A673 (cell line): ENCODE results near the gene SGF29. TPM values are rescaled to one million over a fixed set of nuclear protein-coding genes. Genes with fewer than 3 reads are reported as not detected.

Experiments used
- BruUV-seq: library from RNA; stranded (reverse); fragments of 400-500 nt; replicated peaks from 2 replicates; lab custom pipeline; 2021; lab: Mats Ljungman, UMichigan
- CTCF ChIA-PET: fragments of 300-600 bp; sonication (Branson Sonifier 250); formaldehyde crosslinking; loops from one replicate; lab custom pipeline; 2022; ENCODE audit warnings: antibody characterized with exemption; lab: Charles Lee
- POLR2A ChIA-PET: fragments of 300-600 bp; sonication (Branson Sonifier 250); formaldehyde crosslinking; loops from one replicate; lab custom pipeline; 2022; ENCODE audit warnings: antibody characterized with exemption; ENCODE audit not compliant: low non-redundant PET; lab: Charles Lee
- DNase-seq: peaks from one replicate; pipeline ENCODE4 v3.0.0-alpha.2; 2015; ENCODE audit warnings: low spot score
- H3K27ac ChIP-seq: fragments of 200-600 bp; sonication (generic); 2 replicates; pipeline ENCODE4 v1.5.1; 2016; ENCODE audit warnings: mixed run types, low read depth, mild to moderate bottlenecking, mixed read lengths, antibody characterized with exemption, low read length; ENCODE audit not compliant: poor library complexity, severe bottlenecking
- H3K27me3 ChIP-seq: fragments of 200-600 bp; sonication (generic); replicated peaks from 2 replicates; pipeline ENCODE4 v1.6.1; 2017; ENCODE audit warnings: mixed run types, low read depth, mild to moderate bottlenecking, mixed read lengths, antibody characterized with exemption, low read length; ENCODE audit not compliant: insufficient read depth, poor library complexity
- H3K36me3 ChIP-seq: fragments of 200-600 bp; sonication (generic); 2 replicates; pipeline ENCODE4 v1.6.1; 2016; ENCODE audit warnings: mixed run types, mild to moderate bottlenecking, mixed read lengths, antibody characterized with exemption, low read length; ENCODE audit not compliant: insufficient read depth, poor library complexity, severe bottlenecking
- H3K4me1 ChIP-seq: fragments of 200-600 bp; sonication (generic); 2 replicates; pipeline ENCODE4 v1.6.1; 2017; ENCODE audit warnings: mixed run types, mild to moderate bottlenecking, mixed read lengths, antibody characterized with exemption, low read length; ENCODE audit not compliant: insufficient read depth, poor library complexity, severe bottlenecking
- H3K4me3 ChIP-seq: fragments of 200-600 bp; sonication (generic); 2 replicates; pipeline ENCODE4 v1.5.1; 2016; ENCODE audit warnings: low read depth, mixed run types, mild to moderate bottlenecking, mixed read lengths, low read length; ENCODE audit not compliant: poor library complexity, severe bottlenecking
- H3K9me3 ChIP-seq: fragments of 200-600 bp; sonication (generic); 2 replicates; pipeline ENCODE4 v1.6.1; 2016; ENCODE audit warnings: mixed run types, low read depth, mild to moderate bottlenecking, mixed read lengths, antibody characterized with exemption, low read length; ENCODE audit not compliant: poor library complexity, severe bottlenecking
- EZH2 ChIP-seq: fragments of 200-600 bp; sonication (generic); IDR thresholded peaks from 2 replicates; pipeline ENCODE4 v1.6.1; 2017; ENCODE audit warnings: borderline replicate concordance, low read depth, mild to moderate bottlenecking, mixed read lengths, antibody characterized with exemption, low read length; ENCODE audit not compliant: poor library complexity, severe bottlenecking
- intact Hi-C: fragments of 100-400 bp; cut with micrococcal nuclease; formaldehyde crosslinking; loops from one replicate; pipeline ENCODE4 v1.10.0; 2022; ENCODE audit not compliant: unreplicated experiment
- total RNA-seq: library from RNA; stranded (reverse); gene quantifications from 2 replicates; pipeline ENCODE4 v1.2.3, GENCODE V29; 2021
- TF ChIP-seq, protein P1 (sequence below): fragments of 300-800, 200-600 bp; sonication (generic); conservative IDR thresholded peaks from 2 replicates; pipeline ENCODE4 v1.5.1; 2017; ENCODE audit warnings: low read depth, mild to moderate bottlenecking, antibody characterized with exemption, low read length, moderate library complexity, mixed read lengths

Gene SGF29
- total RNA-seq, 1 experiment from 2014 or later, result 42.3 TPM

DNA sequence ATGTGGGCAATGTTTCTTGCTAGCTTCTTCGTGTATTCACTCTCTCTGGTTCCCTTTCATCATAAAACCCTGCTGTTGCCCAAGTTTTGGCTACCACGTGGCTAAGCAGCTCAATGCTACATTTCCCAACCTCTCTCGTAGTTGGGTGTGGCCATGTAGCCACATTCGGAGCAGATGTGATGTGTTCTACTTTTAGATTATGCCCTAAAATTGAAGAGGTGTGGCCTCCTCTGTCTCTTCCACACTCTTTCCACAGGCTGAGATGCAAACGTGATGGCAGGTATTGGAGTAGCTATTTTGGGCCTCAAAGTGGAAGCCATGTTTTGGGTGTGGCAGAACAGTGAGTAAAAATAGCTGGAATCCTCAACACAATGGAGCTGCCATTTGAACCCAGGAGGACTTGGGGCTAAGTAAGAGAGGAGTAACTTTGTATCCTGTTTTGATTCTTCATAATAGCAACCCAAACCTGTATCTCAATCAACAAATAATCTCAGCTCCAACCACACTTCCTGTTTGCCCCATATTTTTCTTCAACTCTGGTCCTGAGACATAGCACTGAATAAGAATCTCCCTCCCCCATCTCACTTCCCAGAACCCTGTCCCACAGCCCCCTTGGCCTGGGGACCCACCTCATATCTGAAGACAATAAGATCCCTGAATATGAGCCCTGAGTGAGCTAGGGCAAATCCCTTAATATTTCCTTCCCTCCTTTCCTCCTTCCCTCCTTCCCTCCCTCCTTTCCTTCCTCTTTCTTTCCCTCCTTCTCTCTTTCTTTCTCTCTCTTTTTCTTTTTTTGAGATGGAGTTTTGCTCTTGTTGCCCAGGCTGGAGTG lies 19.0 kb upstream of the SGF29 start:
- intact Hi-C loops, result no loop called here
- Histone ChIP-seq H3K27ac (no peak overlapping the region), H3K4me3 (no peak overlapping the region), H3K36me3 (no peaks in the 10 kb centered on the region), H3K4me1 (no peaks in the 10 kb centered on the region), H3K27me3 (no peaks in the 10 kb centered on the region), H3K9me3 (no peaks in the 10 kb centered on the region)
- ChIA-PET CTCF (interaction anchor here (0.6 kb wide), 1 partner anchor 210 kb away, joined by 3 read pairs; no protein-coding TSS in a partner anchor), POLR2A (no interaction called here)
- no TSS peak for BruUV-seq
- TF ChIP-seq, protein P1, sequence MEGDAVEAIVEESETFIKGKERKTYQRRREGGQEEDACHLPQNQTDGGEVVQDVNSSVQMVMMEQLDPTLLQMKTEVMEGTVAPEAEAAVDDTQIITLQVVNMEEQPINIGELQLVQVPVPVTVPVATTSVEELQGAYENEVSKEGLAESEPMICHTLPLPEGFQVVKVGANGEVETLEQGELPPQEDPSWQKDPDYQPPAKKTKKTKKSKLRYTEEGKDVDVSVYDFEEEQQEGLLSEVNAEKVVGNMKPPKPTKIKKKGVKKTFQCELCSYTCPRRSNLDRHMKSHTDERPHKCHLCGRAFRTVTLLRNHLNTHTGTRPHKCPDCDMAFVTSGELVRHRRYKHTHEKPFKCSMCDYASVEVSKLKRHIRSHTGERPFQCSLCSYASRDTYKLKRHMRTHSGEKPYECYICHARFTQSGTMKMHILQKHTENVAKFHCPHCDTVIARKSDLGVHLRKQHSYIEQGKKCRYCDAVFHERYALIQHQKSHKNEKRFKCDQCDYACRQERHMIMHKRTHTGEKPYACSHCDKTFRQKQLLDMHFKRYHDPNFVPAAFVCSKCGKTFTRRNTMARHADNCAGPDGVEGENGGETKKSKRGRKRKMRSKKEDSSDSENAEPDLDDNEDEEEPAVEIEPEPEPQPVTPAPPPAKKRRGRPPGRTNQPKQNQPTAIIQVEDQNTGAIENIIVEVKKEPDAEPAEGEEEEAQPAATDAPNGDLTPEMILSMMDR, result no peak
- no peak for TF ChIP-seq EZH2
- DNase-seq, result no peak

- Histone ChIP-seq H3K27me3 (no peaks in the 10 kb centered on the region), H3K4me1 (no peaks in the 10 kb centered on the region), H3K4me3 (no peak overlapping the region), H3K27ac (no peak overlapping the region), H3K9me3 (no peaks in the 10 kb centered on the region), H3K36me3 (no peaks in the 10 kb centered on the region)
- TF ChIP-seq, protein P1, result no peak
- TF ChIP-seq EZH2, result no peak
- intact Hi-C loops, result no loop called here
- ChIA-PET CTCF (no interaction called here), POLR2A (no interaction called here)
- DNase-seq, result no peak
- no TSS peak for BruUV-seq
These were observed 16.6 kb upstream of the SGF29 start for GRCh38 chr16:28537076-28537475.

GRCh38 chr16:28537964-28538732 lies 15.6 kb upstream of the SGF29 start:
- TF ChIP-seq, protein P1, result no peak
- TF ChIP-seq EZH2, result no peak
- no TSS peak for BruUV-seq
- no peak for DNase-seq
- Histone ChIP-seq H3K9me3 (no peaks in the 10 kb centered on the region), H3K27ac (no peak overlapping the region), H3K27me3 (no peaks in the 10 kb centered on the region), H3K36me3 (no peaks in the 10 kb centered on the region), H3K4me1 (no peaks in the 10 kb centered on the region), H3K4me3 (no peak overlapping the region)
- CTCF ChIA-PET, result no interaction called here
- POLR2A ChIA-PET, result no interaction called here
- intact Hi-C loops, result no loop called here
